Stomach (tissue), 4 donors: Measurements from ENCODE around the gene ADNP2.

Experiments used
- CTCF ChIP-seq, 7 experiments: fragments of 450-650 bp in 4 of 7; fragments of 200-600 bp in 3 of 7; sonication (generic) in 3 of 7; IDR thresholded peaks; one replicate each; pipeline ENCODE4 v1.5.1; 2016 to 2019; ENCODE audit warnings: antibody characterized with exemption in 7 of 7, control low read depth in 2 of 7, mild to moderate bottlenecking in 1 of 7
- EP300 ChIP-seq: sonication (generic); formaldehyde crosslinking; IDR thresholded peaks from one replicate; pipeline ENCODE4 v1.6.1; 2017; ENCODE audit warnings: antibody characterized with exemption

GRCh38 chr18:80145196-80145804, 36.2 kb downstream of the ADNP2 start:
- TF ChIP-seq CTCF (IDR thresholded peaks at IDR 0.05) (no peak), EP300 (no peak)
